SU-DHL-6 (cell line): Measurements from ENCODE around the gene SUPT7L.

ENCODE experiments used
- EZH2phosphoT487 ChIP-seq: fragments of 200-600 bp; sonication (generic), shearing (Covaris generic); conservative IDR thresholded peaks from 2 replicates; pipeline ENCODE4 v1.6.1; 2018; ENCODE audit warnings: mild to moderate bottlenecking, antibody characterized with exemption, low read length, moderate library complexity, mixed read lengths
- TF ChIP-seq, protein P1 (sequence below): fragments of 200-600 bp; sonication (generic); IDR thresholded peaks from one replicate; pipeline ENCODE4 v1.5.1; 2017; ENCODE audit warnings: antibody characterized with exemption, mild to moderate bottlenecking, low read length, moderate library complexity; ENCODE audit not compliant: insufficient read depth, poor library complexity, severe bottlenecking

- TF ChIP-seq, protein P1, sequence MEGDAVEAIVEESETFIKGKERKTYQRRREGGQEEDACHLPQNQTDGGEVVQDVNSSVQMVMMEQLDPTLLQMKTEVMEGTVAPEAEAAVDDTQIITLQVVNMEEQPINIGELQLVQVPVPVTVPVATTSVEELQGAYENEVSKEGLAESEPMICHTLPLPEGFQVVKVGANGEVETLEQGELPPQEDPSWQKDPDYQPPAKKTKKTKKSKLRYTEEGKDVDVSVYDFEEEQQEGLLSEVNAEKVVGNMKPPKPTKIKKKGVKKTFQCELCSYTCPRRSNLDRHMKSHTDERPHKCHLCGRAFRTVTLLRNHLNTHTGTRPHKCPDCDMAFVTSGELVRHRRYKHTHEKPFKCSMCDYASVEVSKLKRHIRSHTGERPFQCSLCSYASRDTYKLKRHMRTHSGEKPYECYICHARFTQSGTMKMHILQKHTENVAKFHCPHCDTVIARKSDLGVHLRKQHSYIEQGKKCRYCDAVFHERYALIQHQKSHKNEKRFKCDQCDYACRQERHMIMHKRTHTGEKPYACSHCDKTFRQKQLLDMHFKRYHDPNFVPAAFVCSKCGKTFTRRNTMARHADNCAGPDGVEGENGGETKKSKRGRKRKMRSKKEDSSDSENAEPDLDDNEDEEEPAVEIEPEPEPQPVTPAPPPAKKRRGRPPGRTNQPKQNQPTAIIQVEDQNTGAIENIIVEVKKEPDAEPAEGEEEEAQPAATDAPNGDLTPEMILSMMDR: no peak
- TF ChIP-seq EZH2phosphoT487: no peak
Observed at GRCh38 chr2:27645197-27645596, 18.2 kb downstream of the SUPT7L start.
